ENCODE measurements around the gene TPRN.

TPRN gene

DNA sequence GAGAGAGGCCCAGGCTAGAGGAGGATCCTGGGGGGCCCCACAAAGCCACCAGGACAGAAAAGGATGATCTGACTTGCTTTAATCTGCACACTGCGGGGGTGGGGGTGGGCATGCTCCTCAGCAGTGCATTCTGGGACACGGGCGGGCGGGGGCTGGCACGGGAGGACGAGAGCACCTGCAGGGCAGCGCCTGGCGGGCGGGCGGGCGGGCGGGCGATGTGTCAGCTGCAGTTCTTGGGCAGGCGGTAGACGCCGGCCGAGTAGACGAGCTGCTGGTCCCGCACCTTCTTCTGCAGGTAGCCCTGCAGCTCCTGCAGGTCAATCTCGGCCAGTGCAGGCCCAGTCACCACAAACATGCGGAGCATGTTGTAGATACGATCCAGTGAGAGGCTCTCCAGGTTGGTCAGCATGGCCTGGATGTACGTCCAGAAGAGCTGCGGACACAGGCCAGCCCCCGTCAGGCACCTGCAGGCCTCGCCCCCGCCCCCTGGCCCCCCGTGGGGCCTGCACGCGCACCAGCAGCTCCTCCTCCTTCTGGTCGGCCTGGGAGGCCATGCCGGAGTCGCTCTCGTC, 25.7 kb downstream of the TPRN start:
- in situ Hi-C loops (cut with HindIII; ENCODE audit: low sequenced_read_pairs), result no loop called here
- DNase-seq (ENCODE audit: low read depth), result no peak
- TF ChIP-seq, protein P1, sequence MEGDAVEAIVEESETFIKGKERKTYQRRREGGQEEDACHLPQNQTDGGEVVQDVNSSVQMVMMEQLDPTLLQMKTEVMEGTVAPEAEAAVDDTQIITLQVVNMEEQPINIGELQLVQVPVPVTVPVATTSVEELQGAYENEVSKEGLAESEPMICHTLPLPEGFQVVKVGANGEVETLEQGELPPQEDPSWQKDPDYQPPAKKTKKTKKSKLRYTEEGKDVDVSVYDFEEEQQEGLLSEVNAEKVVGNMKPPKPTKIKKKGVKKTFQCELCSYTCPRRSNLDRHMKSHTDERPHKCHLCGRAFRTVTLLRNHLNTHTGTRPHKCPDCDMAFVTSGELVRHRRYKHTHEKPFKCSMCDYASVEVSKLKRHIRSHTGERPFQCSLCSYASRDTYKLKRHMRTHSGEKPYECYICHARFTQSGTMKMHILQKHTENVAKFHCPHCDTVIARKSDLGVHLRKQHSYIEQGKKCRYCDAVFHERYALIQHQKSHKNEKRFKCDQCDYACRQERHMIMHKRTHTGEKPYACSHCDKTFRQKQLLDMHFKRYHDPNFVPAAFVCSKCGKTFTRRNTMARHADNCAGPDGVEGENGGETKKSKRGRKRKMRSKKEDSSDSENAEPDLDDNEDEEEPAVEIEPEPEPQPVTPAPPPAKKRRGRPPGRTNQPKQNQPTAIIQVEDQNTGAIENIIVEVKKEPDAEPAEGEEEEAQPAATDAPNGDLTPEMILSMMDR (IDR thresholded peaks at IDR 0.05; ENCODE audit: low read depth, low read length, missing control alignments), result no peak

DNA sequence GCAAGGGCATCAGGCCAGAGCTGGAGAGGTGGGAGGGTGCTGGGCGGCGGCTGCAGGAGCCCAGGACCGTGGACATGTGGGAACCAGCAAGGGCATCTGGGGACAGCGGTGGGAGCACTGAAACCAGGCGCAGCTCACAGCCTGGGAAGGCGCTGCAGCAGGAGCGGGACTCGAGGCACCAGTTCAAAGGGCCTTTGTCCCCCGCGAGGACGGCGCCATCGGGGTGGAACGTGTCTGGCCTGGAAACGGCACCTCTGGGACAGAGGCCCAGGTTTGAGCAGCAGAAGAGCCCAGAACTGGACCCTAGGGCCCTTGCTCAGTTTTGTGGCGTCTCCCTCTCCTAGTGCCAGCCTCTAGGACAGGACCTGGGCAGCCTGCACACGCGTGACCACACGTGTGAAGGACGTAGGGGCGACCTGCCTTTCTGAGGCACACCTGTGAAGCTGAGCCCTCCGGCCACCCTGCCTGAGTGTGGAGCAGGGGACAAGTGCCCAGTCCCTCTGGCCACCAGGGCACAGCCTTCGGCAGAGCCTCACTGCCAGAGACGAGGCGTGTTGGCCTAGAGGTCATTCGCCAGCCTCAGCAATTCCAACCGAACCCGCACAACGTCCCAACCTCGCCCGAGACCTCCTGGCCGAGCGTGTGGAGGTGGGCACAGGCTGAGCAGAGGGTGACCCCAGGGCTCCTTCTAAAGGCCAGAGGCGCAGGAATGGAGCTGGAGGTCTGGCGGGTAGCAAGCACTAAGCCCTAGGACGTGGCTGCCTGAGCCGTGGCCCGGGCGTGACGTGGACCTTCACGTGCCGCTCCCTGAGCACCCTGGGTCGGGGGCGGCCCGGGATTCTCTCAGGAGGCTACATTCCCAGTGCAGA, 26.5 kb downstream of the TPRN start:
- TF ChIP-seq, protein P1 (IDR thresholded peaks at IDR 0.05; ENCODE audit: low read depth, low read length, missing control alignments), result no peak
- no peak overlapping the region for H3K4me3 ChIP-seq (ENCODE audit: low read depth, low read length)
- in situ Hi-C loops (cut with HindIII; ENCODE audit: low sequenced_read_pairs), result no loop called here
- no peak for DNase-seq (ENCODE audit: low read depth)

More for the DNA sequence above, 25.7 kb downstream of the TPRN start:
- no peak overlapping the region for H3K4me3 ChIP-seq (ENCODE audit: low read depth, low read length)

DNA sequence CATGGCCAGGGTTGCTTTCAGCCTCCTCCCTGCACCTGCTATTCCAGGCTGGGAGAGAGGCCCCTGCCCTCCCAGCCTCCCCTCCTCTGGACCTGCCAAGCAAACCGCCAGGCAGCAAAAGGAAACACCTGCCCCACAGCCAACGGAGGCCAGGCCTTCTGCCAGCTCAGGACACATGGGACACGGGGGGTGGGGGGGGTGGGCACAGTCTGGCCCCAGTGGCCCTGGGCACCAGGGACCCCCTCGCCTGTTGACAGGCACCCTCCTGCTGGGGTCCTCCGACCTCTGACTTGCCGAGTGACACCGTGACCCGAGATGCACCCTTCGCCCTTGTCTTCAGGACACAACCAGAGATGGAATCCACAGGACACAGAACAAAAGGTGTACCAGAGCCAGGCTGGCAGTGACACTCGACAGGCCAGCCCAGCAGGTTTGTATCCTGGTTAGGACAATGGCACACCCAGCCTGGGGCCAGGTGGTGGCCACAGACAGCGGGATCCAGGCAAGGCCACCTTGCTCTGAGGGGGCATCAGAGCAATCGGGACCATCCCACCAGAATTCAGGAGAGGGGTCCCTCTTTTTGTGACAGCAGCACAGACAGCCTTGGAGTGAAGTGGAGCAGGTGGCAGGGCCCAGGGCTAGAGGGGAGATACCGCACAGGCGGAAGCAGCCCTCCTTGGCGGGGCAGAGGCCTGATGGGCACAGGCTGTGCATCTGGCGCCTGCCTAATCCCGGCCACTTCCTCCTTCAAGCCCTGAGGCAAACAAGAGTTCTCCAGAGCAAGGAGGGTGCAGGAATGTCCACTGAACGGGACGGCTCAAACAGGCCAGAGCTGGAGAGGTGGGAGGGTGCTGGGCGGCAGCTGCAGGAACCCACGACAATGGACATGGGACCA, 27.4 kb downstream of the TPRN start:
- in situ Hi-C loops (cut with HindIII; ENCODE audit: low sequenced_read_pairs), result no loop called here

DNA sequence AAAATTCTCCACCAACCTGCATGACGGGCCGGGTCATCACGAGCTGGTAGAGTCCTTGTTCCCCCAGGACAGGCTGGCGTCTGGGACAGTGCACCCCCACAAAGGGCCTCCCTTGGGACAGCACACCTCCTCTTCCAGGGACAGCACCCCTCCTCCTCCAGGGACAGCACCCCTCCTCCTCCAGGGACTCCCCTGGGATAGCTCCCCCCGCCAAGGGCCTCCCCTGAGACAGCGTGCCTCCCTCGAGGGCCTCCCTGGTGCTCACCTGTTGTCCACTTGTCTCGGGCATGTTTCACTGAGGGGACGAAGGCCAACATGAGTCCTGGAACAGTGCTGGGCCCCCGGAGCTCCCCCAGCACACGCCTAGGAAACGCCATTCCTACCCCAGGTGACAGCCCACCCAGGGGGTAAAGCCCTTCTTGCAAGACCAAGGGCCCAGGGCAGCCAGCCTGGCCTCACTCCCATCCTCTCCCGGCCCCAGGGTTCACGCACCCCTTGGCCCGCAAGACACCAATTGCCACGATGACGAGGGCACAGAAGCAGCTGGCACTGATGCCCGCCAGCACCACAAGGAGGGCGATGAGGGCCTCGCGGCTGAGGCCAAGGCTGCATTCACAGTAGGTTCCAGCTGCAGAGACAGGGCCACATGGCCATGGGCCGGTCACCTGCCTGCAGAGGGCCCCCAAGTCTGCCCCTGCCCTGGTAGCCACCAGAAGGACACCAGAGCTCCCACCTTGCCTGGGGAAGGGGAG, 29.2 kb downstream of the TPRN start:
- no peak overlapping the region for H3K4me3 ChIP-seq (ENCODE audit: low read depth, low read length)
- TF ChIP-seq, protein P1 (IDR thresholded peaks at IDR 0.05; ENCODE audit: low read depth, low read length, missing control alignments), result no peak
- in situ Hi-C loops (cut with HindIII; ENCODE audit: low sequenced_read_pairs), result no loop called here
- DNase-seq (ENCODE audit: low read depth), result no peak

More for the DNA sequence above, 27.4 kb downstream of the TPRN start:
- no peak overlapping the region for H3K4me3 ChIP-seq (ENCODE audit: low read depth, low read length)
- no peak for DNase-seq (ENCODE audit: low read depth)
- TF ChIP-seq, protein P1 (IDR thresholded peaks at IDR 0.05; ENCODE audit: low read depth, low read length, missing control alignments), result no peak

DNA sequence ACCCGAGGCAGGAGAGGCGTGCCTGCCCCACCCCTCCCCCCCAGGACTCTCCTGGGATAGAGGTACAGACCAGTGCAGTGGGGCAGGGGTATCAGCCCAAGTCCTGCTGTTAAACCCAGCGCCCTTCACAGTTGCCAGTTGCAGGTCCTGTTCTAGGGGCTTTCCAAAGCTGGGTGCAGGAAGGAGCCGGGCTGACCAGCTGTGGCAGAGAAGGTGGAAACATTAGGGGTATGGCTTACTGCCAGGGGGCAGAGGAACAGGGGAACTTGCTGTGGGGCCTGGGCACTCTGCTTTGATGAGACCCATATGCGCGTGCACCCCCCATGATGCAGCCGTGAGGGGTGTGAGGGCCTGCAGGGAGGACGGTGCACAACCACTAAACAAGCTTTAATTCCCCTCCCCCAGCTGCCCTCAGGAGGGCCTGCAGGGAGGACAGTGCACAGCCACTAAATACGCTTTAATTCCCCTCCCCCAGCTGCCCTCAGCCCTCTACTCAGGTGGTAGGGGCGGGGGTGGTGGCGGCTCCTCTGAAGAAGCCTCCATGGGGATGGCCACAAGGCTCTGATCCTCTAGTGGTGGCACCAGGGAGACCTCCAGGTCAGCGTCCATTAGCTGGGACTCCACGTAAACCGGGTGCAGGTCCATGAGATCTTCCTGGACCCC, 29.9 kb downstream of the TPRN start:
- in situ Hi-C loops (cut with HindIII; ENCODE audit: low sequenced_read_pairs), result no loop called here
- no peak for DNase-seq (ENCODE audit: low read depth)
- TF ChIP-seq, protein P1 (IDR thresholded peaks at IDR 0.05; ENCODE audit: low read depth, low read length, missing control alignments), result no peak
- H3K4me3 ChIP-seq (ENCODE audit: low read depth, low read length), result no peak overlapping the region

Measured in astrocyte of the cerebellum (primary cell).